Adrenal gland (tissue), 12 donors: ENCODE results near the gene PLPP7. TPM values are rescaled to one million over a fixed set of nuclear protein-coding genes. Genes with fewer than 3 reads are reported as not detected.

Experiments used
- DNase-seq, 7 donors: peaks; one replicate each; pipeline ENCODE4 v3.0.0-alpha.2; 2019 to 2020
- H3K27ac ChIP-seq, 5 donors: fragments of 200-600 bp; sonication (generic) in 4 of 5; 1 replicate in 3 of 5; 2 replicates in 2 of 5; pipeline versions ENCODE4 v1.5.1 to v1.8.0; 2016 to 2020; ENCODE audit warnings: mild to moderate bottlenecking in 1 of 5
- H3K27me3 ChIP-seq: fragments of 200-600 bp; 2 replicates; pipeline ENCODE4 v1.8.0; 2021
- H3K36me3 ChIP-seq, 2 donors: fragments of 200-600 bp; replicated peaks in 1 of 2; 1 replicate in 1 of 2; 2 replicates in 1 of 2; pipeline versions ENCODE4 v1.5.1 to v1.8.0; 2018 to 2022
- H3K4me1 ChIP-seq, 2 donors: fragments of 200-600 bp; replicated peaks in 1 of 2; 1 replicate in 1 of 2; 2 replicates in 1 of 2; pipeline versions ENCODE4 v1.5.1 to v1.8.0; 2018 to 2021
- H3K4me3 ChIP-seq, 4 donors: fragments of 200-600 bp; sonication (generic) in 3 of 4; one replicate each; pipeline ENCODE4 v1.5.1; 2016 to 2018
- H3K9me3 ChIP-seq, 3 donors: fragments of 200-600 bp; sonication (generic) in 1 of 3; replicated peaks in 1 of 3; 1 replicate in 2 of 3; 2 replicates in 1 of 3; pipeline versions ENCODE4 v1.5.1 to v1.8.0; 2016 to 2021
- CTCF ChIP-seq, 6 experiments: fragments of 450-650 bp in 4 of 6; fragments of 200-600 bp in 2 of 6; sonication (generic) in 1 of 6; IDR thresholded peaks; 1 replicate in 5 of 6; 2 replicates in 1 of 6; pipeline versions ENCODE4 v1.5.1 to v1.8.0; 2016 to 2021; ENCODE audit warnings: antibody characterized with exemption in 6 of 6, mild to moderate bottlenecking in 2 of 6, moderate library complexity in 1 of 6
- POLR2A ChIP-seq, 2 donors: fragments of 450-650 bp; IDR thresholded peaks; one replicate each; pipeline ENCODE4 v1.6.1; 2017; ENCODE audit warnings: antibody characterized with exemption in 2 of 2, mild to moderate bottlenecking in 2 of 2, moderate library complexity in 1 of 2
- WGBS, 4 donors: extraction: QIAGEN DNeasy Blood & Tissue Kit in 2 of 4; methylation state at CpG; one replicate each; pipeline versions ENCODE4 v1.1.5 to v1.1.7; 2013 to 2017; 5-methylcytosine and 5-hydroxymethylcytosine counted together
- intact Hi-C, 2 donors: fragments of 100-400 bp; cut with DNase I; formaldehyde crosslinking; loops; one replicate each; pipeline versions ENCODE4 v1.14.1 to v1.15.0; 2022 to 2023
- polyA plus RNA-seq, 3 donors: library from polyadenylated mRNA; stranded (reverse); fragments of 200-250 nt in 2 of 3; fragments of 350-450 nt in 1 of 3; fragmentation: Illumina TruSeq in 1 of 3; extraction: RNeasy Lipid Tissue Mini Kit (QIAGEN cat#74804) in 1 of 3; gene quantifications; one replicate each; pipeline ENCODE4 v1.2.3, GENCODE V29; 2013 to 2014
- total RNA-seq, 9 donors: library from RNA; depleted of rRNA in 4 of 9; stranded (reverse); fragments of >200 nt in 4 of 9; fragments of 120-200 nt in 1 of 9; fragmentation: NEBNext Ultra II Directional in 1 of 9; extraction: Animal tissue kit (Norgen Biotek cat#: 25700) in 1 of 9; gene quantifications; one replicate each; pipeline versions ENCODE4 v1.1.0 to v1.2.4, GENCODE V29; 2013 to 2023
- donor health status: healthy with polysubstance abuse.
- donor health status: Bipolar disorder and iron deficiency.
- donor health status: DM: yes; HTN: yes; CAD: no.
- donor health status: DM: no; HTN: no; CAD: no.
- donor health status: DM: no; HTN: no; CAD: no.
- donor health status: DM: yes; HTN: yes; CAD: no.

PLPP7 gene
- total and polyA plus RNA-seq, 12 donors: 4.8 to 31.4 (median 16.5) TPM

- H3K4me1 ChIP-seq: no peaks in the 10 kb centered on the region
- H3K9me3 ChIP-seq: no peaks in the 10 kb centered on the region
- no peak overlapping the region for H3K27ac ChIP-seq
- TF ChIP-seq CTCF (IDR thresholded peaks at IDR 0.05) (no peak), POLR2A (IDR thresholded peaks at IDR 0.05) (no peak)
- 74 to 79% (median 76%) methylated on average over 16 to 19 of the region's 19 CpGs for WGBS, 4 donors
- H3K36me3 ChIP-seq: no peaks in the 10 kb centered on the region
- intact Hi-C loops: no loop called here
- no peaks in the 10 kb centered on the region for H3K27me3 ChIP-seq
- no peak for DNase-seq
- no peak overlapping the region for H3K4me3 ChIP-seq
These were observed 30.6 kb downstream of the PLPP7 start for GRCh38 chr9:131320031-131320685.

GRCh38 chr9:131323629-131324028 lies 34.1 kb downstream of the PLPP7 start:
- no peaks in the 10 kb centered on the region for H3K9me3 ChIP-seq
- no peaks in the 10 kb centered on the region for H3K27me3 ChIP-seq
- H3K4me1 ChIP-seq: no peaks in the 10 kb centered on the region
- 86 to 91% (median 87%) methylated on average over 5 to 8 of the region's 8 CpGs for WGBS, 4 donors
- TF ChIP-seq POLR2A (IDR thresholded peaks at IDR 0.05): no peak
- TF ChIP-seq CTCF (IDR thresholded peaks at IDR 0.05): no peak
- DNase-seq: no peak
- no peak overlapping the region for H3K27ac ChIP-seq
- no peak overlapping the region for H3K4me3 ChIP-seq
- intact Hi-C loops: no loop called here
- no peaks in the 10 kb centered on the region for H3K36me3 ChIP-seq

DNA sequence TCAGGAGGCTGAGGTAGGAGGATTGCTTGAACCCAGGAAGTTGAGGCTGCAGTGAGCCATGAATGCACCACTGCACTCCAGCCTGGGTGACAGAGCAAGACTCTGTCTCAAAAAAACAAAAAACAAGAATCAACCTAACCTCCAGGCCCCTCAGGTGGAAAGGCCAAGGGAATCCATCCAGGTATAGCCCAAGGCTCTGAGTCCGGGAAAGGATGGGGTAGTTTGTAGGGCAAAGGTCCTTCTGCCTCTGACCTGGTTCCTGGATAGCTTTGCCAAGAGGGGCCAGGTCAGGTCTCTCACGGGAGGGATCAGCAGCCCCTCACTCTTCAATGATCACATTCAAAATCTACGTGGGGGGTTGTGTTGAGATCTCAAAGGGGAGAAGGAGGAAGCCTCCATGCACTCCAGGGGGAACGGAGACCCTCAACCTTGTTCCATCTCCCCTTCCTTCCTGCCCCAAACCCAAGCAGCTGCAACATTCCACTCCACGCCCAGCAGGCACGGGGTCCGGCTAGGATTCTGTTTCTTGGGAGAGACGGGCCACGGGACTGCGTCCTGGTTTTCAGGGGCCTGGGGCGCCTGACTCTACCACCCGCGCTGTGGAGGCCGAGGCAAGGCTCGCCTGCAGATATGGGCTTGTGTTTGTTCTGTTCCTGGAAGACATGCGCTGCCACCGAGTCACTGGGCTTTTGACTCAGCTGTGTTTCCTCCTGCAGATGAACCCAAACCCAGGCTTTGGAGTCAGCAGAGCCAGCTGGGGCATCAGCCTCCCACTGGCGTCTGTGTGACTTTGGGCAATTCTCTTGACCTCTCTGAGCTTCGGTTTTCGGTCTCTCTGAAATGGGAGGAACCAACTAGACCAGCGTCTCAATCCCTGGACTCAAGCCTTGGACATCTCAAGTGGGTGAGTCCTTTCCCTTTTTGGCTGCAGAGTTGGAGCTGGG lies 35.5 kb downstream of the PLPP7 start:
- Histone ChIP-seq H3K27ac (no peak overlapping the region), H3K9me3 (no peaks in the 10 kb centered on the region), H3K4me1 (no peaks in the 10 kb centered on the region), H3K27me3 (no peaks in the 10 kb centered on the region), H3K4me3 (no peak overlapping the region), H3K36me3 (no peaks in the 10 kb centered on the region)
- intact Hi-C loops: no loop called here
- no peak for TF ChIP-seq POLR2A (IDR thresholded peaks at IDR 0.05)
- no peak for TF ChIP-seq CTCF (IDR thresholded peaks at IDR 0.05)
- WGBS, 4 donors: 88 to 91% (median 89%) methylated on average over 21 of the region's 21 CpGs
- no peak for DNase-seq

DNA sequence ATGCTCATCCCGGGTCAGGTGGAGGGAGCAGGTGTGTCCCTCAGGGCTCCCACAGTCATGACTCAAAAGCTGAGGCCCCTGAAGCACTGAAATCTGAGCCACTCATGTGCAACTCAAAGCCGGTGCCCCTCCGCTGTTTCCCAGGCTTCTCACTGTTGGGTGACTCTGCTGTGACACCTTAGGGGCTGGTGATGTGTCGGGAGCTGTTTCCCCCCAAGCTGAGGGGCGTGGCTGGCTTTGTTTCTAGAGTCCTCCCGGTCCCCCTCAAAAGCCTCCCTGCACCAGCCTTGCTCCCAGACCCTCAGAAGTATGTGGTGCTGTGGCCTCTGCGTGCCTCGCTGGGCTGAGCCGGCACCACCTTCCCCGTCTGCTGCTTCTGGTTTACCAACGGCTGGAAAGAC lies 39.7 kb downstream of the PLPP7 start:
- Histone ChIP-seq H3K4me1 (no peaks in the 10 kb centered on the region), H3K27ac (no peak overlapping the region), H3K4me3 (no peak overlapping the region), H3K9me3 (no peaks in the 10 kb centered on the region), H3K27me3 (no peaks in the 10 kb centered on the region), H3K36me3 (no peaks in the 10 kb centered on the region)
- DNase-seq: no peak
- intact Hi-C loops: no loop called here
- TF ChIP-seq POLR2A (IDR thresholded peaks at IDR 0.05) (no peak), CTCF (IDR thresholded peaks at IDR 0.05) (no peak)
- 68 to 84% (median 78%) methylated on average over 2 to 11 of the region's 11 CpGs for WGBS, 4 donors
